Muscle of back (tissue), 11 donors: ENCODE measurements around the gene YY1. TPM values are rescaled to one million over a fixed set of nuclear protein-coding genes. Genes with fewer than 3 reads are reported as not detected.
"Not testable (repeated sequence)": the region's sequence is repeated elsewhere in the genome, so short reads cannot be mapped to it uniquely, and the experiment has no call there.

Experiments used
- DNase-seq, 3 donors: peaks; one replicate each; pipeline versions ENCODE4 v3.0.0 to v3.0.0-alpha.2; 2013
- polyA plus RNA-seq, 10 donors: library from polyadenylated mRNA; unstranded; fragments of 120-200 nt; gene quantifications; one replicate each; pipeline ENCODE4 v1.2.1, GENCODE V29; 2013; ENCODE audit not compliant: insufficient read length in 10 of 10

The YY1 gene
- polyA plus RNA-seq, 10 donors, result 62.4 to 90.3 (median 75.2) TPM

DNA sequence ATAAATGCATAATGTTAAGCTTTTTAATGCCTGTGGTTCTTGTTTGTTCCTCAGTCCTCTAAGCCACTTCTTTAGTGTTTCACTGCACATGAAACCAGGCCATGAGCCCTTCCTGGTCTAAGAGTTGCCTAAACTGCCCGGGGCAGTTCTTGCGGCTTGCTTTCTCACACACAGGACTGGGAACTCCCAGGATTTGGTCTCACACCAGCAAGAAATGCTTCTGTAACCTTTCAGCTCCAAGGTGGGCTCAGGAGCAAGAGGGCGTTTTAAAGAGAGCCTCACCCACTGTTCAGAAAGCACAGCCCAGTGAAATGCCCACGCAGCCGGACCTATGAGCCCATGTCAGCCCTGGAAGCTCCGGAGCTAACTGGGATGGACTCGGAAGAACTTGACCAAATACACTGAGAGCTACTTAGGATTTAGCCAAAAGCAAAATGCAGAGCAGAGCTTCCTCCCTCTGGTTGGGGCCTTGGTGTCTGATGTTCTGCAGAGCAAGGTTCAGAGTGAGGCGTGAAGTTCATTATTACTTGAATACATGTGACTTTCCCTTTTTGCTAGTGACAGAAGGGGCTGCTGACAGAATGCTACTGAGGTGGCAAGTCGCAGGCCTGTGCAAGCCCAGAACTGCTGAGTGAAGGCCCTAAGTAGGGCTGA is 43.9 kb downstream of the YY1 start:
- DNase-seq, result no peak

DNA sequence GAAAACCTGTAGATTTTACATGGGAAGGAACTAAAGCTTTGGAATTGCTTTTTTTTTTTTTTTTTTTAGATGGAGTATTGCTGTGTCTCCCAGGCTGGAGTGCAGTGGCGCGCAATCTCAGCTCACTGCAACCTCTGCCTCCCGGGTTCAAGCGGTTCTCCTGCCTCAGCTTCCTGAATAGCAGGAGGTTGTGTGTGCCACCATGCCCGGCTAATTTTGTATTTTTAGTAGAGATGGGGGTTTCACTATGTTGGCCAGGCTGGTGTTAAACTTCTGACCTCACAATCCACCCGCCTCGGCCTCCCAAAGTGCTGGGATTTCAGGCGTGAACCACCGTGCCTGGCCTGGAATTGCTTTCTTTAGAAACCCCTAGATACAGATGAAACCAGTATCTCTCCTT is 44.5 kb downstream of the YY1 start:
- DNase-seq, result not testable (repeated sequence)

DNA sequence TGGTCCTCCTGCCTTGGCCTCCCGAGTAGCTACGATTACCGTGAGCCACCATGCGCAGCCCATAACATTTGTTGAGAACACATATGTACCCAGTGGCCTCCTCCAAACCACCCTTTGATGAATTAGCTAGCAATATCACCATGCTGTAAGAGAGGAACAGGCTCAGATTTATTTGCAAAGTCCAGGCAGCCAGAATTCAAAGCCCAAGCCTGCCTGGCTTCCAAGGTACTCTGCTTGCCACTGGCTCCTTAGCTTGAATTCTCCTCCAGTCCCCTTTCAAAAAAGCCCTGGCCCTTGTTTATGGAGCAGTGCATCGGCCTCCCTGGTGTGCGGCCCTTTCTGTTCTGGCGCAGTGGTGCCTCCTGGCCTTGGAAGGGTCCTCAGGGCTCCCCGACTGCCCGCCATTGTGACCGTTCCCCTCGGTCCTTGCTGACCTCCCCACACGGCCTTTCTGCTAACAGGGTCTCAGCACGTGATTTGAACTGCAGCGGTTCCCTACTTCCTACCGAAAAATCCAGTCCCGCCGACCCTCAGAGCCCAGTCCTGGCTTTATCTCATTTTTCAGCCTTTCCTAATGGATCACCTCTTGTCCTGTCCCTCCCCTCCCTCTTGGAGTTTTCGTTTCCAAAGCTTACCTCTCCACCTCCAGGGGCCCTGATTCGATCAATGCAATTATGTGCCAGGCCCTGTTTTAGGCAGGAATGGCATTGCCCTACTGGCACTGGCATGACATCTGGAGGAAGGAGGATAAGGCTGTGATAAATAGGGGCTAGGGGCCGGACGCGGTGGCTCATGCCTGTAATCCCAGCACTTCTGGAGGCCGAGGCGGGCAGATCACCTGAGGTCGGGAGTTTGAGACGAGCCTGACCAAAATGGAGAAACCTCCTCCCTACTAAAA is 45.3 kb downstream of the YY1 start:
- no peak for DNase-seq

DNA sequence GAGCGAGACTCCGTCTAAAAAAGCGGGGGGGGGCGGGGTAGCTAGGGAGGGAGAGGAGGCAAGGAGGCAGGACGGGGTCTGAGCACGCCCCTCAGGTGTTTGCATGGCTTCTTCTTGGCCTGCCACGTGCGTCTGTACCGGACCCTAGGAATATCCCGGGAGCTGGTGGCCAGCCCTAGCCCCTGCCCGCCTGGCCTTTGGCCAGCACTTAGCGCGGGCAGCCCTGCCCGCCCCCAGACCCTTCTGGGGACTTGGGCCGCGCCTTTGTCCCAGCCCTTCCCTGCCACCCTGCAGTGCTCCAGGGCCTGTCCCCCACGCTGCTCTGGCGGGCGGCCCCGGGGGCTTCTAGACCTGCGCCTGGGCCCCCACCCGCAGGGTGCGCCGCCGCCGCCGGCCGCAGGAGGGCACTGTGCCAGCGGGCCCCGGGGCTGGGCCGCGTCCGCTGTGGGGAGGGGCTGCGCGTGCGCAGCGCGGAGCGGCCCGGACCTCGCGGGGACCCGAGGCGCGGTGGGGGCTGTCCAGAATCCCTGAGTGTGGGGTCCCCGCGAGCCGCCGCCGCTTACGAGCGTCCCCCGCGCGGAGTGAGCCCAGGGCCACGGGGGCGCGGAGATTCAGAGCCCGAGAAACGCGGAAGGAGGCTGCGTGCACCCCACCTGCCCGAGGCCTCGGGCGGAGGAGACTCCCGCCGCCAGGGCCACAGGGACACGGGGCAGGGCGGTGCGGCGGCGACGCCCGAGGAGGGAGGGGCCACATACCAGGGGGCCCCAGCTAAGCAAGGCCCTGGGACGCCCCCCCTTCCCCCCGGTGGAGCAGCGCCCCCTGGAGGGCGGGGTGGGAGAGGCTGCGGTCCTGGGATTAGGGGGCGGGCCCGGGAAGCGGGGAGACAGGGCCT is 46.3 kb downstream of the YY1 start:
- peak; percentile 65 to 89 (median 86) for DNase-seq

DNA sequence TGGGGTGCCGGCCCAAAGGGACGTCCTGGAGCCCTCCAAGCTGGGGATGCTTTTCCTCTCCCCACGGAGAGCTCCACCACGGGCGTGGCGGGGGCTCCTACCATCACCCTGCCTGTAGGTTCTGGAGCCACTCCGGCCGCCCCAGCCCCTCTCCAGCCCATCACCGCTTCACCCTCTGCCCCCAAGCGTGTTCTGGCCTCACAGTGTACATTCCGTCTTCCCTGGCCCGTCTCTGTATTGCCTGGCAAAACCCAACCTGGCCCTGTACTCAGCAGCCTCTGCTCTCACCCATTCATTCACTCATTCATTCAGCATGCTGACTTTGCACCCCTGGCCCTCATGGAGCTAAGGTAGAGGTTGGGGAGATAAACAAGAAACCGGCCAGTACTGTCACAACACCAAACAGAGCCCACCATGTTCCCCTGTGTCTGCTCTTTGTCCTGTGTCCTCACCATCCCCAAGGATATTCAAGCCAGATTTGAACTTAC is 47.0 kb downstream of the YY1 start:
- DNase-seq, result no peak

DNA sequence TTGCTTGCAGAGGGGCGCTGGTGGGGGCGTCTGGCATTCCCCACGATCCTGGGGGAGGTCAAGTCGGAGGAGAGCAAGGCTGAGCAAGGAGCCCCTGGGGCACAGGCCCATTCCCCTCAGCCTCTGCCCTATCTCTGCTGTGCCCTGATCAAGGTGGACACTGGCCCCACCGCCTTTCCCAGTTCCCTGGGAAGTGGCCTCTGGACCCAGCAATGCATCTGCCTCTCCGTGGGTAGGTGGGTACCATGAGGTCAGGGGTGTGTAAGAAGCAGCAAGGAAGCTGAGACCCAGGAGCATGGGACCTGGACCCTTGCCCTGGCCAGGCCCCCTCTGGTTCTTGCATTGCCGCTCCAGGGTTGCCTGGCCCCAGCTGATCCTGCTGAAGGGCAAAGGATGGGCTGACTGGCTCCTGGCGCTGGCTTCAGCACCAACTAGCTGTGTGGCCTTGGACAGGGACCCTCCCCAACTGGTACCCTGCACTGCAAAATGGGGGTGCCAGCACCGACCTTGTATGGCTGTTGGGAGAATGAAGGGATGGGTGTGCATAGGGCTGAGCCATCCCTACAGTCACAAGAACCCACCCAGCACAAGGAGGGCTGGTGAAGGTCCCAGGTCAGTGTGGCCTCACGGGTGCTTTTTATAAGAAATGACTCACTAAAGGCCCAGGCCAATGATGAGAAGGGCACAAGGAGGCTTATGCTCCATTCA is 47.7 kb downstream of the YY1 start:
- no peak for DNase-seq

DNA sequence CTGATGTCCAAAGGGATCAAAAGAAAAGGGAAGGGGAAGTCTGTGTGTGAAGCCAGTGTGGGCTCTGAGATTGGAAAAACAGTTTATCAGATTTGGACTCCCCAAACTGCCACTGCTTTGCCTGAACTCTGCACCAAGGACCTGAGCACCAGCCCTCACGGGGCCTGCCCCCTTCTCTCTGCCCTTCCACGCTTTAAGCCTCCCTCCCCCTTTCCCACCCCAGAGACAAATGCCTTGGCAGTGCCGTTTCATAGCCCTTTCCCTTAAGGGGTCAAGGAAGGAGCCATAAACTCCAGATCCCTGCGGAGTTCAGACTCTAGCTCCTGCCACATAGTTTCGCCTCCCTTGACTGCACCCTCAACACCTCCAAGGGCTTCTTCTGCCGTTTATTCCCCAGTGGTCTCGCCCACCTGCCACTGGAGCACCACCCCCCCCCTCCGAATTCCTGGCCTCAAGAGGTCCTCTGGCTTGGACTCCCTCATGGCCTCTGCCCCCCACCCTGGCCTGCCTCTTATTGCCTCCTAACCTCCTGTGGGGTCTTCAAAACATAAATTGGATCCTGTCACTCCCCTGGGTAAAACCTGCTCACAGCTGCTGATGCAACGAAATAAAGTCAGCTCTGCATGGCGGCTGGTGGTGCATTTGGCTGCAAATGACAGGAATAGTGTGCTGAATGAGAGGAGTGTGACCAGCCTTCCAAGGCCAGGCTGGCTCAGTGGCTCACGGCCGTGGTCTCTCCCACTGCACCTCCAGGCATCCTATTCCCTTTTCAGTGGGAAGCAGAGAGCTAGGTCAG is 48.5 kb downstream of the YY1 start:
- no peak for DNase-seq

DNA sequence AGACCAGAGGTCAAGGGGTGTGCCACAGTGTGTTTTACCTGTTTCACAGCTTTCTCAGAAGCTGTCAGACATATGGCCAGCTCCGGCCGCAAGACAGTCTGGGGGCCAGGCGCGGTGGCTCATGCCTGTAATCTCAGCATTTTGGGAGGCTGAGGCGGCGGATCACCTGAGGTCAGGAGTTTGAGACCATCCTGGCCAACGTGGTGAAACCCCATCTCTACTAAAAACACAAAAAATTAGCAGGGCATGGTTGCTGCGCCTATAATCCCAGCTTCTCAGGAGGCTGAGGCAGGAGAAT is 49.0 kb downstream of the YY1 start:
- not testable (repeated sequence) for DNase-seq

DNA sequence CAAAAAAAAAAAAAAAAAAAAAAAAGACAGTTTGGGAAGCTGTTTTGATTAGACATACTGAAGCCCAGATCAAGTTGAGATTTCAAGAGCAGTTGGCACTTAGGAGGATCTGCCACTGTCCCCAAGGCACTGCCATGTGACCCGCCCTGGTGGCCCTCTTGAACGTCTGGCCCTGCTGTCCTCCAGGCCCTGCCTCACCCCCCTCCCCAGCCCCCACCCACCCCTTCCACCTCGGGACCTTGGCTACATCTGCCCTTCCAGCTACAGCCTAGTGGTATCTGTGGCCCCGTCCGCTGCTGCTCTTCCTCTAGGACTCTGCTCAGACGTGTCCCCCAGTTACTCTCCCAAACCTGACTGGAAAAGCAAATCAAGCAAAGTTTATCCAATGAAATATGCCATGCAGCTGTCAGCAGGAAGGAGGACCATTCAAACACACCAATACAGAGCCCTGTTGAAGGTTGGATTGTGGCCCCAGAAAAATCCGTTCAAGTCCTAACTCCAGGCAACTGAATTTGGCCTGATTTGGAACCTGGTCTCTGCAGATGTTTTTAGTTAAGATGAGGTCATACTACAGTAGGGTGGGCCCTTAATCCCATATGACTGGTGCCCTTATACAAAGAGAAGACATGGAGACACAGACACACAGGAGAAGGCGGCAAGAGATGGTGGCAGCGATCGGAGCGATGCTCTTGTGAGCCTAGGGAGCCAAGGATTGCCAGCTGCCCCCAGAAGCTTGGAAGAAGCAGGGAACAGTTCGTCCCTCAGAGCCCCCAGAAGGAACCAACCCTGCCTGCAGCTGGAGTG is 49.6 kb downstream of the YY1 start:
- no peak for DNase-seq

DNA sequence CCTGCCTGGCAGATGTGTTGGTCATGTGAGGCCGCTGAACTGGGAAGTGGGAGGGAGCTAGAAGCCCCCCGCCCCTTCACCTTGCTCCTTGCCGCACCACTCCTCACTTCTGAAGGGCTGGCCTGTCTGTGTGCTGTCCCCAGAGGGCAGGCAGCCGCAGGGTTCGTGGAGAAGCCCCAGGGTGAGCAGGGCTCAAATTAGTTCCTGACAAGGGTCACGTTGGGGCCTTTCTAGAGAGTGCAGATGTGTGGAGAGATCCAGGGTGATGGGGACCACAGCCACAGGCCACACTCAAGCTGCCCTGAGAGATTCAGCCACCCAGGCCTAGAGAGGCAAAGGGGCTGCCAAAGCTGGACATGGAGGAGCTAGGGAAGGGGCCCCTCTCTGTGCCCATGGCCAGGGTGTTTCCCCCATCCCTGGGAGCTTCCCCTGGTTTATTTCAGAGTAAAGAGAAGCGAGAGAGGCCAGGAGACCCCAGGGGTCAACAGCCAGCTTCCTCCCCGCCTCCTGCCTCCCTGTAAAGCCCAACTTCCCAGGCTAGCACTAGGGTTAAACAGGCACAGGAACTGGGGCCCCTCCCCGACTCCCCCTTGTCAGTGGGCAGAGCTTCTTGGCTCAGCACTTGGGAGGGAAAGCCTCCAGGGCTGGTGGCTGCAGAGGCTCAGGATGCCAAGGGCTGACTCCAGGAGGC is 51.1 kb downstream of the YY1 start:
- DNase-seq, result no peak

DNA sequence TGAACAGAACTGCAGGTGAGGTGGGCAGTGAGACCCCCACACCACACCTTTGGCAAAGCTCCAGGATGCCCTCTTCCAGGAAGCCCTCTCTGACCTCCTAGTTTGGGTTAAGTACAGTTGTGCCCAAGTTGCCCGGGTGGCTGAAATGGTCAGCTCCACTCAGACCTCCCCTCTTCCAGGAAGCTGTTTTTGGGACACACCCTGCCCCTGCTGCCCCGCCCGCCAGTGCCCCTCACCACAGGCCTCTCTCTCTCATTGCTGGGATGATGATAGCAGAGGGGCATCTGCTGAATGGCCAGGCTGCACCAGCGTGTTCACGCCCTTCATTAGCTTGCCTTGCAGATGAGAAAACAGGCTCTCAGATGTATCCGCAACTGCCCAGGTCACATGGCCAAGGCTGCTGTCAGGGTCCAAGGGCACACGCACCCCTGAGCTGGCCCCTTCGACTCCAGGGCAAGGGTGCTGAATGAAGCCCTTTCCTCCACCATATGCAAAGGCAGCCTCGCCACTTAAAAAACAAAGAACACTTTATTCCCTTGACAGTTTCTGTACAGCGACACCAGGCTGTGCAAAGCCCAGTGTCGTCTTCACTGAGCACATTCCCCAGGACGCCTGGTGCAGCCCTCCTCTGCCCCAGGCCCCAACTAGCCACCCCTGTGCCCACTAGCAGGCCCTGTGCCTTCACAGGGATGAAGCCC is 51.8 kb downstream of the YY1 start:
- DNase-seq, result no peak

DNA sequence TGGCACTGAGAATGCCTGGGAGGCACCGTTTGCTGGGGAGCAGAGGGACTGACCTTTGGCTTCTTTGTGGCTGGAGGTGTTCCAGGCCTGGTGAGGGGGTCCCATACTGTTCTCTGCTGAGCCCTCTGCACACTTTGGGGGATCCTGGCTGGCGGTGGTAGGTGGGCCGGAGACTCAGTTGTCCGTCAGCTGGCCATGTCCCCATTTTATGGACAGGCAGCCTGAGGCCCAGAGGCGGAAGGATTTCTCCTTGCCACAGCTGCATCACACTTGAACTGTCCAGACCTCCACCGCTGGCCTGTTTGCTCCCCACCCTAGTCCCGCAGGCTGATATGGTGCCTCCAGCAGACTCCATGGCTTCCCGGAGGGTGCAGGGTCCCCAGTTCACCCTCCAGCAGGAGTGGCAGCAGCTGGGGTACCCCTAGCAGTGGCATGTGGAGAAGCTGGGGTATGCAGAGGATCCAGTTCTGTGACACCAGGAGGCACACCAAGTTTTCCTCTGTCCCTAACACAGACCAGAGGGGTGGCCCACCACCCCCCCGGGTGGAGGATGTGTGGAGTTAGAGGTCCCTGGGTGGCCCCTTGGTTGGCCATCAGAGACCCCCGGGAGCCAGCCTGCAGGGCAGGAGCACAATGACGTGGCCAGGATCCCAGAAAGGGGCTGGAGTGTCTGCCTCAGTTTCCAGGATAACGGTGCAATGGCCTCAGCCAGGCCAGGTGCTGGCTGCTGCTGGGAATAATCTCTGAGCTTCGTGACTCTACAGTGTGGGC is 52.5 kb downstream of the YY1 start:
- DNase-seq, result no peak

DNA sequence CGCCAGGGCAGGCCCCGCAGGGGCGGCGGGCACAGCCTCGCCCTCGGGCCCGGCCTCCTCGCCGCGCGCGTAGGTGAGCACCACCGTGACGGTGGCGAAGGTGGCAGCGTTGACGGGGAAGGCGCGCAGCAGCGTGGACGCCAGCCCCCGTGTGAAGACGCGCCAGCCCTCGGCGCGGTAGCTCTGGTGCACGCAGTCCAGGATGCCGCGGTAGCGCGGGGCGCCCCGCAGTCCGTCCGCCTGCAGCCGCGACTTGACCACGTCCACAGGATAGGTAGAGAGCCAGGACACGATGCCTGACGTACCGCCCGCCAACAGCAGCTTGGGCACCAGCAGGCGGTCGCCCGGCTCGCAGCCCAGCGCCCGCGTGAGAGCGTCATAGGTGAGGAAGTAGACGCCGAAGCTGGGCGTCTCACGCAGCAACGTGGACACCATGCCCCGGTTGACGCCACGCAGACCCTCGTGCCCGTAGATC is 53.4 kb downstream of the YY1 start:
- DNase-seq, result no peak

DNA sequence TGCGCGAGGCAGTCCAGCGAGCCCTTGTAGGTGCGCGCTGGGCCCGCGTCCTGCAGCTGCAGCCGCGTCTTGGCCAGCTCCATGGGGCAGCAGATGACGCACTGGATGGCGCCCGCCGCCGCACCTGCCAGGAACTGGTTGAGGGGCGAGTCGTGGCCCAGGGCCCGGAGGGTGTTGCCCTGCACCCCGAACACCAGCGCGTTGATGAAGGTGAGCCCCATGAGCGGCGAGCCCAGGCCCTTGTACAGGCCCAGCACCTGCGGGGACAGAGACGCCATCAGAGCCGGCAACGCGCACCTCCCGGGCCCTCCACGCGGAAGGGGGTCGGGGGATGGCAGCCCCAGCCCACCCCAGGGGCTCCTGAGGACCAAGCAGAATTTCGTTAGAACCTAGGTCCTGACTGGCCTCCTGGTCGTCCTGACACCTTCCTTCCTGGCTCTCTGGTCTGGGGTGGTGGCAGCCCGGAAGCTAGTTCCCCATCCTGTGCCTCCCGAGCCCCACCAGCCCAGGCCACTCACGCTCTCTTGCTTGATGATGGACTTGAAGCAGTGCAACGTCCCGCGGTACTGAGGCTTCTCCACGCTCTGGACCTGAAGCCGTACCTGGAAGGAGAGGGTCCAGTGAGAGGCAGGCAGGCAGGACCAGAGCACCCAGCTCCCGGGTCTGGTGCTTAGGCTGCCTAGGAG is 54.0 kb downstream of the YY1 start:
- DNase-seq, result no peak

DNA sequence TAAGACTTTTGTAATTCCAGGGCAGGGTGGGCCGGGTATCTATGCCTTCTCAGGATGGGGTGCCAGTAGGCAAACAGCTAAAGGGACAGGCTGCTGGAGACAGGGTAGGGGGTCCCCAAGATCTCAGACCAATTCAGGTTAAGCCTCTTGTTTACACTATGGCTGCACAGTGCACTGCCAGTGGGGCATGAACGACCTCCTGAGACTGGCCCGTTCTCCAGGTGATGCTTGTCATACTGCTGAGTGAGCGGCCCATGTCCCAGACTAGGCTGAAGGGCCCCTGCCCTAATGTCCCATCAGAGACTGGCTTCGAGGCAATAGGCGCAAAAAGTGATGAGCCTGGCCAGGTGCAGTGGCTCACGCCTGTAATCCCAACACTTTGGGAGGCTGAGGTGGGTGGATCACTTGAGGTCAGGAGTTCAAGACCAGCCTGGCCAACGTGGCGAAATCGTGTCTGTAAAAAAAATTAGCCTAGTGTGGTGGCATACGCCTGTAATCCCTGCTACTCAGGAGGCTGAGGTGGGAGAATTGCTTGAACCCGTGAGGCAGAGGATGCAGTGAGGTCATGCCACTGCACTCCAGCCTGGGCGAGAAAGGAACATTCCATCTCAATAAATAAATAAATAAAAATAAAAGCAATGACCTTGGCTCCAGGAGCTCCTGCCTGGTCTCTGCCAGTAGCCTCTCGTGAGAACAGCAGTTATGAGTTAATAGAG is 54.7 kb downstream of the YY1 start:
- DNase-seq, result no peak

DNA sequence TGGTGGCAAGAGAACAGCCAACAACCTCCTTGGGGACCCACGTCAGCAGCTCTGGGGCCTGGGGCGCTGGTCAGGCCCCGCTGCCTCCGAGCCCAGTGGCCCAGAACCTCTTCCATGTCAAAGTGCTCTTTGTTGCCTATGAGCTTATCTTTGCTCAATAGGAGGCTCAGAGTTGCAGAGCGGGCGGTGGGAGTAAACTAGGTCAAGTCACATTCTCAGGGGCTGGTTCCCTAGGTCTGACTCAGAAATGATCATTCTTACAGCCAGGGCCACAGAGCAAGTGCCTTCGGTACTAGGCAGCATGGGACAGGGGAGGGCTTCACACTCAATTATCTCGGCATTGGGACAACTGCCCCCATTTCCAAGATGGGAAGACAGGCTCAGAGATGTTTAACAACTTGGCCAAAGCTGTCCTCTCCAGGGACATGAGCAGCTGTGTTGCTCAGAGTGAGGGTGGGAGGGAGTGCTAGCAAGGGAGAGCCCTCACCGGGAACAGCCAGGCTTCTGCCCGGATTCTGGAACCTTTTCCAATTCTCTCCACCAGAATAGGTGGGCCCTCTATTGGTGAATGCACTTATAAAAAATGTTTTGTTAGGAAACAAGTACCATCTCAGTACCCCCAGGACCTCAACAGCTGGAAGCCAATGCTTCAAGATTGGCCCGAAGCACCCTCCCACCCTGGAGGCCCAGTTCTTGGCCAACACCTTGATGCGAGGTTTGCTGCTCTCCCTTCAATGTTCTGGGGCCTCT is 55.4 kb downstream of the YY1 start:
- no peak for DNase-seq
